Keratinocyte (primary cell): ENCODE results near the gene CALHM5. TPM values are rescaled to one million over a fixed set of nuclear protein-coding genes. Genes with fewer than 3 reads are reported as not detected.

Experiments used
- DNase-seq: peaks from one replicate; pipeline ENCODE4 v3.0.0-alpha.2; 2011; ENCODE audit warnings: low read depth, missing footprints, low spot score
- FAIRE-seq: peaks from 2 replicates; lab custom pipeline; 2011; peaks lifted over from hg19 to GRCh38; lab: Jason Lieb, UNC
- H2AFZ ChIP-seq: 2 replicates; pipeline ENCODE4 v1.6.0; 2012; ENCODE audit warnings: low read length, control low read depth, inconsistent platforms; ENCODE audit not compliant: control insufficient read depth
- H3K27ac ChIP-seq: 2 replicates; pipeline ENCODE4 v1.5.1; 2011; ENCODE audit warnings: low read length; ENCODE audit not compliant: control insufficient read depth, insufficient read depth
- H3K27me3 ChIP-seq: 3 replicates; pipeline ENCODE4 v1.6.0; 2011; ENCODE audit warnings: low read length; ENCODE audit not compliant: control insufficient read depth, insufficient read depth; ENCODE audit errors: extremely low read depth
- H3K36me3 ChIP-seq, 2 experiments: 2 replicates in 1 of 2; 3 replicates in 1 of 2; pipeline ENCODE4 v1.5.1; 2011; ENCODE audit warnings: low read length in 2 of 2, mild to moderate bottlenecking in 1 of 2; ENCODE audit not compliant: control insufficient read depth in 2 of 2, insufficient read depth in 2 of 2; ENCODE audit errors: extremely low read depth in 1 of 2
- H3K4me1 ChIP-seq: 3 replicates; pipeline ENCODE4 v1.5.1; 2011; ENCODE audit warnings: low read length; ENCODE audit not compliant: control insufficient read depth, insufficient read depth; ENCODE audit errors: extremely low read depth
- H3K4me2 ChIP-seq: 3 replicates; pipeline ENCODE4 v1.6.0; 2011; ENCODE audit warnings: low read depth, low read length; ENCODE audit not compliant: control insufficient read depth, insufficient read depth; ENCODE audit errors: extremely low read depth
- H3K4me3 ChIP-seq, 3 experiments: fragments of 200-600 bp in 1 of 3; sonication (generic) in 1 of 3; 2 replicates in 2 of 3; 3 replicates in 1 of 3; pipeline ENCODE4 v1.5.1; 2011 to 2016; ENCODE audit warnings: low read length in 3 of 3, mild to moderate bottlenecking in 3 of 3, control low read depth in 2 of 3, inconsistent platforms in 1 of 3, low read depth in 1 of 3, mixed read lengths in 1 of 3, mixed run types in 1 of 3, moderate library complexity in 1 of 3; ENCODE audit not compliant: control insufficient read depth in 2 of 3, insufficient read depth in 2 of 3; ENCODE audit errors: extremely low read depth in 1 of 3
- H3K79me2 ChIP-seq: 2 replicates; pipeline ENCODE4 v1.6.0; 2012; ENCODE audit warnings: low read length; ENCODE audit not compliant: control insufficient read depth, insufficient read depth
- H3K9ac ChIP-seq: 3 replicates; pipeline ENCODE4 v1.6.0; 2011; ENCODE audit warnings: low read length; ENCODE audit not compliant: control insufficient read depth, insufficient read depth; ENCODE audit errors: extremely low read depth
- H3K9me1 ChIP-seq: 3 replicates; pipeline ENCODE4 v1.6.0; 2011; ENCODE audit warnings: low read length; ENCODE audit not compliant: control insufficient read depth, insufficient read depth; ENCODE audit errors: extremely low read depth
- H3K9me3 ChIP-seq: 2 replicates; pipeline ENCODE4 v1.5.1; 2012; ENCODE audit warnings: low read depth, low read length; ENCODE audit not compliant: control insufficient read depth
- H4K20me1 ChIP-seq: 3 replicates; pipeline ENCODE4 v1.6.0; 2011; ENCODE audit warnings: low read length; ENCODE audit not compliant: control insufficient read depth, insufficient read depth; ENCODE audit errors: extremely low read depth
- EZH2 ChIP-seq: IDR thresholded peaks from one replicate; pipeline ENCODE4 v1.6.1; 2012; ENCODE audit warnings: inconsistent platforms, mild to moderate bottlenecking, low read length, moderate library complexity
- dilution Hi-C: fragments of 300-500 bp; cut with MboI; formaldehyde crosslinking; loops from one replicate; pipeline ENCODE4 v1.7.0; 2020; ENCODE audit warnings: low sequenced_read_pairs; ENCODE audit not compliant: extremely low pct_ligation_motif_present
- polyA plus RNA-seq, 5 experiments: library from polyadenylated mRNA; depleted of rRNA in 3 of 5; stranded (reverse) in 3 of 5; stranded (forward) in 1 of 5; unstranded in 1 of 5; fragments of >200 nt; gene quantifications; 1 replicate in 1 of 5; 2 replicates in 3 of 5; 3 replicates in 1 of 5; pipeline versions ENCODE4 v1.2.1 to v1.2.3, GENCODE V29; 2011 to 2012; ENCODE audit warnings: missing spikeins in 2 of 5, low read depth in 1 of 5, low replicate concordance in 1 of 5
- TF ChIP-seq, protein P1 (sequence below), 3 experiments: IDR thresholded peaks in 1 of 3; conservative IDR thresholded peaks in 1 of 3; optimal IDR thresholded peaks in 1 of 3; 2 replicates in 2 of 3; 3 replicates in 1 of 3; pipeline versions ENCODE3 to v1.5.1; 2011; ENCODE audit warnings: low read length in 3 of 3, mild to moderate bottlenecking in 3 of 3, moderate library complexity in 2 of 3, control low read depth in 1 of 3, inconsistent platforms in 1 of 3; ENCODE audit not compliant: insufficient read depth in 2 of 3; ENCODE audit errors: extremely low read depth in 1 of 3

Gene CALHM5
- polyA plus RNA-seq, 1 donor (not counting 4 experiments of a cell fraction or from before 2014, with no cell fraction given) = 0.80 TPM

DNA sequence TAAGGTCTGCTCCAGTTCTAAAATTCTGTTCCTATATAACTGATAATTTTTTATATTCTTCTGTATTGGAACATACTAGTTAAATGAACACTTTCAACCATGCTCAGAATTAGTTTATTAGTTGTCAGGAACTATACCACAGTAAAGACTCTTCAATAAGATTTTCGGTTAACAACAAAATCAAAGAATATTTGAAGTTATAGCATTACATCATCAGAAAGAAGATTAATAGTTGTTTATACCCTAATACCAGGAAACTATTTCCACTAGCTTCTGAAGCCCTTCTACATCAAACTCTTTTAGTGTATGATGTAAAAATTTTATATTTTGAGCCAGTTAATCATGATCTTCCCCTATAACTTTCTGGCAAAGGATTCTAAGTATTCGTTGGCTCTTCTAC, 48.7 kb downstream of the CALHM5 start:
- DNase-seq (no peak), FAIRE-seq (no peak)
- H2AFZ ChIP-seq = no peak overlapping the region
- no peaks in the 10 kb centered on the region for H3K27me3 ChIP-seq
- H3K4me2 ChIP-seq = no peak overlapping the region
- no peaks in the 10 kb centered on the region for H3K36me3 ChIP-seq
- H3K9me3 ChIP-seq = no peaks in the 10 kb centered on the region
- no peak overlapping the region for H3K9ac ChIP-seq
- H3K4me1 ChIP-seq = peaks cover 48% of the 10 kb centered on the region
- H3K27ac ChIP-seq = no peak overlapping the region
- TF ChIP-seq, protein P1, sequence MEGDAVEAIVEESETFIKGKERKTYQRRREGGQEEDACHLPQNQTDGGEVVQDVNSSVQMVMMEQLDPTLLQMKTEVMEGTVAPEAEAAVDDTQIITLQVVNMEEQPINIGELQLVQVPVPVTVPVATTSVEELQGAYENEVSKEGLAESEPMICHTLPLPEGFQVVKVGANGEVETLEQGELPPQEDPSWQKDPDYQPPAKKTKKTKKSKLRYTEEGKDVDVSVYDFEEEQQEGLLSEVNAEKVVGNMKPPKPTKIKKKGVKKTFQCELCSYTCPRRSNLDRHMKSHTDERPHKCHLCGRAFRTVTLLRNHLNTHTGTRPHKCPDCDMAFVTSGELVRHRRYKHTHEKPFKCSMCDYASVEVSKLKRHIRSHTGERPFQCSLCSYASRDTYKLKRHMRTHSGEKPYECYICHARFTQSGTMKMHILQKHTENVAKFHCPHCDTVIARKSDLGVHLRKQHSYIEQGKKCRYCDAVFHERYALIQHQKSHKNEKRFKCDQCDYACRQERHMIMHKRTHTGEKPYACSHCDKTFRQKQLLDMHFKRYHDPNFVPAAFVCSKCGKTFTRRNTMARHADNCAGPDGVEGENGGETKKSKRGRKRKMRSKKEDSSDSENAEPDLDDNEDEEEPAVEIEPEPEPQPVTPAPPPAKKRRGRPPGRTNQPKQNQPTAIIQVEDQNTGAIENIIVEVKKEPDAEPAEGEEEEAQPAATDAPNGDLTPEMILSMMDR (optimal IDR thresholded peaks at IDR 0.05 in 1 of 3, IDR thresholded peaks at IDR 0.05 in 1 of 3, conservative IDR thresholded peaks at IDR 0.05 in 1 of 3; ENCODE audit: extremely low read depth in 1 of 3, insufficient read depth in 2 of 3, low read length in 3 of 3) = no peak
- TF ChIP-seq EZH2 = no peak
- no peaks in the 10 kb centered on the region for H3K9me1 ChIP-seq
- dilution Hi-C loops = no loop called here
- H3K4me3 ChIP-seq = no peak overlapping the region
- no peaks in the 10 kb centered on the region for H3K79me2 ChIP-seq
- H4K20me1 ChIP-seq = no peaks in the 10 kb centered on the region

DNA sequence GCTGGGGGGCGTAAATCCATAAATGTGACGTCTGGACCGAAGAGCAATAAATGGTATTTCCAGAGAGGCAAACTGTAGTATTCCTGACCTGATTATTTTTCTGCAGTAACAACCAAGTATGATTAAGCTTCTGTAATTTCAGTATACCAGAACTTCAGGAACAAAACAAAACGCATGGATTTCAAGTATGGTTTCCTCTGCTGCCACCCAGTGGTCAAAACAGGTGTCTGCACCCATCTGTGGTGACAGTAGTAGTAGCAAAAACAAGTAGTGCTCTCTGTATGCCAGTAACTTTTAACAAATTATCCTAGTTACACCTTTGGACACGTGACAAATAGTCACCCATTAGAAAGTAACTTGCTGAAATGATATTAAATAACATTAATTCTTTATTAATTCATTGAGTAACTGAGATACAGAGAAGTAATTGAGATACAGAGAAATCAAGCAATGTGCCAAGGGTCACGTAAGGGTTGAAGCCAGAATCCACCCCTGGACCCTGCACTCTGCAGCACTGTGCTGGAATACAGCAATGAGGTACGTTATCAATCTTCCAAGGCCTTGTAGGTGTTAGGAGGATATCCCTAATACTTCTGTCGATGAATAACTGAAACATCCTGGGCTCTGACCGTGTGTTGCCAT, 50.1 kb downstream of the CALHM5 start:
- Histone ChIP-seq H3K27ac (no peak overlapping the region), H3K4me3 (no peak overlapping the region), H3K36me3 (no peaks in the 10 kb centered on the region), H4K20me1 (no peaks in the 10 kb centered on the region), H3K9ac (no peak overlapping the region), H3K27me3 (no peaks in the 10 kb centered on the region), H3K4me2 (no peak overlapping the region), H3K4me1 (peaks cover 34% of the 10 kb centered on the region), H3K9me3 (no peaks in the 10 kb centered on the region), H3K9me1 (no peaks in the 10 kb centered on the region), H2AFZ (no peak overlapping the region), H3K79me2 (no peaks in the 10 kb centered on the region)
- DNase-seq = no peak
- TF ChIP-seq EZH2 = no peak
- TF ChIP-seq, protein P1 (optimal IDR thresholded peaks at IDR 0.05 in 1 of 3, IDR thresholded peaks at IDR 0.05 in 1 of 3, conservative IDR thresholded peaks at IDR 0.05 in 1 of 3; ENCODE audit: extremely low read depth in 1 of 3, insufficient read depth in 2 of 3, low read length in 3 of 3) = peak; percentile 69 to 90 (median 86)
- dilution Hi-C loops = no loop called here
- FAIRE-seq = peak; percentile 91
